Endothelial cell of hepatic sinusoid (primary cell): ENCODE measurements around the gene PSEN2.
"Not testable (repeated sequence)": the region's sequence is repeated elsewhere in the genome, so short reads cannot be mapped to it uniquely, and the experiment has no call there.

ENCODE experiments used
- in situ Hi-C: cut with HindIII; loops from 2 replicates; pipeline ENCODE4 v1.10.0; 2017; ENCODE audit warnings: low sequenced_read_pairs

The PSEN2 gene

GRCh38 chr1:226908913-226909312 lies 38.5 kb downstream of the PSEN2 start:
- in situ Hi-C loops = loop anchor here (25.0 kb wide), 1 partner anchor 103 kb away; no protein-coding TSS in a partner anchor

DNA sequence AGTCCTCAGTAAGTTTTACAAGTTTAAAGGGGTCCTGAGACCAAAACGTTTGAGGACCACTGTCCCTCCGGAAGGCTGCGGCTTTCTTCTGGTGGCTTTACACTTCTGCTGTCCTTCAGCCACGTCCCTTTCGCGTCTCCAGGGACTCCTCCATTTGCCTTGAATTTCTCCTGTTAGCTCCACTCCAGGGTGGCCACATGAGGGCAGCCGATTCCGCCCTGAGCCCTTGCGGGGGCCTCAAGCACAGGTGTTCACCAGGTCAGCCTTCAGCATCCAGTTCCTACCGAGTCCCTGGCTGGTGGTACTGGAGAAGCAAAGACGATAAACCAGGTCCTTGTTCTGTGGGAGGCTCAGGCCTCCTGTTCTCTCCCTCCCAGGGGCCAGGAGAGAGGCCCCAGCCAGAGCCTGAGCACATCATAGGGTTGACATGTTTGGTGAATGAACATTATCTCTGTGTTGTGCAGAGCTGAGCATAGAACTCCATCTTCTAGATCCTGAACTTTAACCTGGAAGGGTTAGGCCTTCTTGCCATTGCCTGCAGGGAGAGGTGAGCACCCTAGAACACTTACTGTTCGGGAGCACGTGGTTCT lies 42.3 kb downstream of the PSEN2 start:
- in situ Hi-C loops = loop anchor here (25.0 kb wide), 1 partner anchor 100 kb away; no protein-coding TSS in a partner anchor

- in situ Hi-C loops = loop anchor here (25.0 kb wide), 1 partner anchor 97 kb away; no protein-coding TSS in a partner anchor
Measured at GRCh38 chr1:226915672-226915995, 45.2 kb downstream of the PSEN2 start.

- in situ Hi-C loops = loop anchor here (25.0 kb wide), 1 partner anchor 96 kb away; no protein-coding TSS in a partner anchor
Measured at GRCh38 chr1:226916497-226916896, 46.1 kb downstream of the PSEN2 start.

DNA sequence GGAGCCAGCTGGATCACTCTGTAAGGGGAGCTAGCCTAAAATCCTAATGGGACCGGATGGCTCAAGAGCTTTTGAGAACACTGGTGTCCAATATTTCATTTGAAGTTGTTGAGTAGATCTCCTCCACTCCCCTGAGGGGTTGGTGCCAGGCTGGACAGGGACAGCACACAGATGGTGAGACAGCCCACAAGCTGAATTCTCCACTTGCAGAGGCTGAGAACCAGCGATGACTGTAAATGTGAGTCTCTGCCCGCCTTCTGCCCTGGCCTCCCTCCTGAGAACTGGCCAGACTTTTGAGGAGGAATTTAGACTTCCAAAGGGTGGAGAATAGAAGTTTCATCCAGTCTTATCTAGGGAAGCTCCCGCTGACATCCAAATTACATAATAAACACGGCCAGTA lies 49.2 kb downstream of the PSEN2 start:
- in situ Hi-C loops = loop anchor here (25.0 kb wide), 1 partner anchor 93 kb away; no protein-coding TSS in a partner anchor

GRCh38 chr1:226919995-226920394 lies 49.6 kb downstream of the PSEN2 start:
- in situ Hi-C loops = loop anchor here (25.0 kb wide), 1 partner anchor 92 kb away; no protein-coding TSS in a partner anchor

DNA sequence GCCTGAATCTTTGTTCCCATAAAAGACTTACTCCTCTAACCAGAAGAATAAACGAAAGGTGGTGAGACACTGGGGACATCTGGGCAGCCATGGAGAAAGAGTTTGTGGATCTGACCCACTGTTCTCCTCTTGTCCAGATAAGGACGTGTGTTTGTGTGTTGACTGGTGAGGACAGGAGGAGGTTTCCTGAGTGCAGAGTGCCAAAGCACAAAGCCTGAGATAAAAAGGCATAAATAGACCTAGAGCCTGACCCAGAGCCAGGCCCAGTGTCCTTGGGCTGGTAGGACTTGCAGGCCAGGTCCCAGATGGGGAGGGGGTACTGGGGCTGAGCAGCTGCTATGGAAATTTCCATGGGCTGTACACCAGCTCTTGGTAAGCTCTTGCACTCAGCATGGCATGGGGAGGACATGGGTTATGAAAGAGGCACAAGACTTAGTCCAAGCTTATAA lies 50.1 kb downstream of the PSEN2 start:
- in situ Hi-C loops = loop anchor here (25.0 kb wide), 1 partner anchor 92 kb away; no protein-coding TSS in a partner anchor

GRCh38 chr1:226921504-226921903 lies 51.1 kb downstream of the PSEN2 start:
- in situ Hi-C loops = loop anchor here (25.0 kb wide), 1 partner anchor 91 kb away; no protein-coding TSS in a partner anchor

DNA sequence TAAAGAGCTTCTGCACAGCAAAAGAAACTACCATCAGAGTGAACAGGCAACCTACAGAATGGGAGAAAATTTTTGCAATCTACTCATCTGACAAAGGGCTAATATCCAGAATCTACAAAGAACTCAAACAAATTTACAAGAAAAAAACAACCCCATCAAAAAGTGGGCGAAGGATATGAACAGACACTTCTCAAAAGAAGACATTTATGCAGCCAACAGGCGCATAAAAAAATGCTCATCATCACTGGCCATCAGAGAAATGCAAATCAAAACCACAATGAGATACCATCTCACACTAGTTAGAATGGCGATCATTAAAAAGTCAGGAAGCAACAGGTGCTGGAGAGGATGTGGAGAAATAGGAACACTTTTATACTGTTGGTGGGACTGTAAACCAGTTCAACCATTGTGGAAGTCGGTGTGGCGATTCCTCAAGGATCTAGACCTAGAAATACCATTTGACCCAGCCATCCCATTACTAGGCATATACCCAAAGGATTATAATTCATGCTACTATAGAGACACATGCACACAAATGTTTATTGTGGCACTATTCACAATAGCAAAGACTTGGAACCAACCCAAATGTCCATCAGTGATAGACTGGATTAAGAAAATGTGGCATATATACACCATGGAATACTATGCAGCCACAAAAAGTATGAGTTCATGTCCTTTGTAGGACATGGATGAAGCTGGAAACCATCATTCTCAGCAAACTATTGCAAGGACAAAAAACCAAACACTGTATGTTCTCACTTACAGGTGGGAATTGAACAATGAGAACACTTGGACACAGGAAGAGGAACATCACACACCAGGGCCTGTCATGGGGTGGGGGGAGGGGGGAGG lies 59.1 kb downstream of the PSEN2 start:
- in situ Hi-C loops = not testable (repeated sequence)

- in situ Hi-C loops = no loop called here
Measured at GRCh38 chr1:226934483-226935237, 64.2 kb downstream of the PSEN2 start.

- in situ Hi-C loops = no loop called here
Measured at GRCh38 chr1:226937940-226938725, 67.7 kb downstream of the PSEN2 start.

- in situ Hi-C loops = no loop called here
Measured at GRCh38 chr1:226938903-226939437, 68.6 kb downstream of the PSEN2 start.

DNA sequence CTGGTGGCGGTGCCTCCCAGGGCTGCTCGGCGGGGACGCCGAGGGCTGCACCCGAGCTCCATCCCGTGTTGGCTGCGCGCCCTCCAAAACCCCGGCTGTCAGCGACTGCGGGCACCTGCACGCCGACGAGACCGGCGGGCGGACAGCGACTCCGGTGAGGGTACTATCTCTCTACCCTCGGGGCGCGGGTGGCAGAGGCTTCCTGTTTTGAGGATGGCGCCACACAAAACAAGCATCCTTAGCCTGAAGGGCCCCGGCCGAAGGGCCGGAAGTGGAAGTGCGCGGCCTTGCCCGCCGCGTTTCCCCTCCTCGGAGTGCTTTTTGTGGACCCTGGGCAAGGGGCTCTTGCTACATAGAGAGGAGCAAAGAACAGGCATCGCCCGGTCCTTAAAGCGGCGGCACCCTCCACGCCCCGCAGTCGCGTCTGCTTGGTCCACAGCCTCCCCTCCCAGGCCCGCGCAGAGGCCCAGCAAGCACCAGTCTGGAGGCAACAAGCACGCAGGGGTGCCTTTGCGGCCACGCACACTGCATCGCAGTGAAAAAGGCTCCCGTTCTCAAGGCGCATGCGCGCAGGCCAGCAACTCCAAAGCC lies 69.1 kb downstream of the PSEN2 start:
- in situ Hi-C loops = no loop called here

DNA sequence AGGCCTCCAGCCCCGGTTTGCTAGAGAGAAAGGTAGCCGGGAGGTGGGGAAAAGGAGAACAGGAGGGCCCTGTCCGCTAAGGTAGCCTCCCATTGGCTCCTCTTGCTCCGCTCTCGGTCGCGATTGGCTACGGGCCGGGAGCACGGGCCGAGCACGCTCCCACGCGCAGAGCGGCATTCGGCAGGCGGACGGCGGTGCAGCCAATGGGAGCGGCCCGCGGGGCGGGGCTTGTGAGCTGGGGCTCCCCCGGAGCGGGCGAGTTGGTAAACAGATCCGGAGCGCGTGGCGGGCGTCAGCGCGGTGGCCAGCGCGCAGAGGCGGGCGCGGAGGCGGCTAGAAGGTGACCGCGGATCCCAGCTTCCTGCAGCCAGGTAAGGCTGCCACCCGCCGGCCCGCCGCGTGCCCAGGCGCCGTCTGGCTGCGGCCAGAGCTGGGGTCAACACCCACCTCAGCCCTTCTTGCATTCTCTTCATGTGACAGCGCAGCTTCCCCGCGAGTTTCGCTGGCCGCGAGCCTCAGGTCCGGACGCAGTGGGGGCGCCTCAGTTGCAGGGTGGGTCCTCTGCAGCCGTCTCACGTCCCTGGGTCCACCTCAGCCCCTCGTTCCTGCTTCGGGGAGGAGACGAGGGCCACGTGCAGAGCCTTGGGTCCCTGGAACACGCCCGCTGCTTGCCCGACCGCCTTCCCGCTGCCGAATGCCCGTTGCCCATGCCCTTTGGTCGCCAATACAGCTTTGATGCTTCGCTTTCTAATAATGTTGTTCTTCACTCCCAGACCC lies 69.8 kb downstream of the PSEN2 start, which contains the start of gene COQ8A:
Gene COQ8A (plus strand): TSS at position 266 of the 777 bp plus-strand sequence. CDS start 21,092 bp downstream, outside the sequence.
- in situ Hi-C loops = no loop called here

DNA sequence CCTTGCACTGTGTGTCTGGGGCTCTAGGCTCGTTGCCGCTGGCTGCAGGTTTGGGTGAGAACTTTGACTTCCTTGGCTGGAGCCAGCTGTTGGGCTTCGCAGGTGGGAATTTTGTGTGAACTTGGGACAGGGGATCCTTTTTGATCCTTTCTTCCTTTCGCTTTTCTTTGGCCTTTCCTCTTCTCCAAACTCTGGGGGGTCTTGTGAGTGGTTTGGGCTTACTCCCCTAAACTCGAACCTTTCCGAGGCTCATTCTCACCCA lies 70.3 kb downstream of the PSEN2 start:
- in situ Hi-C loops = no loop called here

- in situ Hi-C loops = no loop called here
Measured at GRCh38 chr1:226942392-226942791, 72.0 kb downstream of the PSEN2 start.

DNA sequence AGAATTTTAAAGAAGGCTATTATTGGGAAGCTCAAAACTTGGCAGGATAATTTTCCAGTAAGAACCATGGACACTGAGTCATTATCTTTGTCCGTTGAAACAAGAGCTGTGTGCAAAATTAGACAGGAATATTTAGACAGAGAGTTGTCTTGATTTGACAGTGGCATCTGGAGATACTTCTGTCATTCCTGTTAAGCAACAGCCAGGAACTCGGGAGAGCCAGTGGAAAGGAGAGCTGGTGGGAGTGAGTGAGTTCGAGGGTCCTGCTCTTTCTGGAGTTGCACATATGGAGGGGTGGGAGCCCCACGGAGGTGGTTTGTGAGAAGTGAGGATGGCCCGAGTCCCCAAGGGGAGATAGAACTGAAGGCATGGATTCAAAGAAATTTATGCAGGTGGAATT lies 72.7 kb downstream of the PSEN2 start:
- in situ Hi-C loops = no loop called here

DNA sequence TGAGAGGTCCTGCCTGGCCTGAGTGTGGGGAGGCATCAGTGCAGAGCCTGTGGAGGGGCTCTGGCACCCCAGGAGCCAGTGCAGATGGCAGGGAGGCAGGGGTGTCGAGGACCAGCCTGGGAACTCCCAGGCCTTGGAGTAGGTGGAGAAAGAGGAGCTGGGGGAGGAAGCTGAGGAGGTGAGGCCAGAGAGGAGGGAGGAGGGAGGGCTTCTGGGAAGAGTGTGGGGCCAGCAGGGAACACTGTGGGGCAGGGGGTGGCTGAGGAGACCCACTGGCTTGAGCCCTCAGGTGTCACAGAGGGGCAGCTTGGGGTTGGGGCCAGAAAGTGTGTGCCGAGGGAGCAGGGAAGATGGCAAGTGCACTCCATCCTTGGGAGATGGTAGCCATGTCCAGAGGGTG lies 73.5 kb downstream of the PSEN2 start:
- in situ Hi-C loops = no loop called here
